NCI-H446 (cell line): Measurements from ENCODE around the gene IFNK.

Source experiments
- DNase-seq, 2 experiments: peaks; one replicate each; lab custom pipeline; 2025; lab: John Stamatoyannopoulos, UW

The IFNK gene

GRCh38 chr9:27511771-27512170 is 12.3 kb upstream of the IFNK start:
- DNase-seq = no peak

DNA sequence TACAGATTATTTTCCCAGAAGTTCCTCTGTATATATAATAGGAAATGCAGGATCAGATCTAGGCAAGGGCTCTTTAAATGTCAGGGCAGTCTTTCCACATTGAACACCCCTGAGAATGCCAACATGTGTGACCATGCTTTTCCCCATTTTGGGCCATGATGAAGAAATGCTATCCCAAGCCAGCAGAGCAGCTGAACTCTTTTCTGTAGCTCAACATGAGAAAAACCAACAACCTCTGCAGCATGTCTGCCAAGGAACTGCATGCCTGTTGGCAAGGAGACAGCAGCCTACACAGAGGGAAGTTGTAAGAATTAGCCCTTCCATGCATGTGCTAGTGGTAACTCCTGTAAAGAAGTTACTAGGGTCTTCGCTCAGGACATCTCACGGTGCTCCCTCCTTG is 9.5 kb upstream of the IFNK start:
- DNase-seq = peak in 1 of 2 experiments; percentile 12

GRCh38 chr9:27518006-27518405 is 6.1 kb upstream of the IFNK start:
- DNase-seq = no peak

DNA sequence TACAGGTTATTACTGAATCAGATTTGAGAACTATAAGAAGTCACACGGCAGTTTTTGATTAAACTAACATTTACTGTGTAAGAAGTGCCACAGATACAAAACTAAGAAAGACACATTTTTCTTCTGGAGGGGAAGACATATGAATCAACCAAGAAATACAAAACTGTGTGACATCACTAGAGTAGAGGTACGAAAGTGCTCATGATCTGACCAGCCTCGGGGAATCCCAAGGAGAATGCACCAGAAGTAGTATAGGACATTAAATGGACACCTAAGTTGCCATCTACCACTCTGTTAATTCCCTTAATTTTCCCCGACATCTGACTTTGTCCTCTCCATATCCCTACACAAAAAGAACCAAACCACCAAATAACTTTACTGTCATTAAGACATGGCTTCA is 5.3 kb upstream of the IFNK start:
- DNase-seq = no peak

GRCh38 chr9:27519466-27520465 is 4.3 kb upstream of the IFNK start:
- no peak for DNase-seq

- no peak for DNase-seq
Measured at GRCh38 chr9:27520986-27521385, 3.1 kb upstream of the IFNK start.

GRCh38 chr9:27523141-27523540 is 949 bp upstream of the IFNK start:
- no peak for DNase-seq

GRCh38 chr9:27527702-27528075 is 3.6 kb downstream of the IFNK start:
- DNase-seq = no peak

DNA sequence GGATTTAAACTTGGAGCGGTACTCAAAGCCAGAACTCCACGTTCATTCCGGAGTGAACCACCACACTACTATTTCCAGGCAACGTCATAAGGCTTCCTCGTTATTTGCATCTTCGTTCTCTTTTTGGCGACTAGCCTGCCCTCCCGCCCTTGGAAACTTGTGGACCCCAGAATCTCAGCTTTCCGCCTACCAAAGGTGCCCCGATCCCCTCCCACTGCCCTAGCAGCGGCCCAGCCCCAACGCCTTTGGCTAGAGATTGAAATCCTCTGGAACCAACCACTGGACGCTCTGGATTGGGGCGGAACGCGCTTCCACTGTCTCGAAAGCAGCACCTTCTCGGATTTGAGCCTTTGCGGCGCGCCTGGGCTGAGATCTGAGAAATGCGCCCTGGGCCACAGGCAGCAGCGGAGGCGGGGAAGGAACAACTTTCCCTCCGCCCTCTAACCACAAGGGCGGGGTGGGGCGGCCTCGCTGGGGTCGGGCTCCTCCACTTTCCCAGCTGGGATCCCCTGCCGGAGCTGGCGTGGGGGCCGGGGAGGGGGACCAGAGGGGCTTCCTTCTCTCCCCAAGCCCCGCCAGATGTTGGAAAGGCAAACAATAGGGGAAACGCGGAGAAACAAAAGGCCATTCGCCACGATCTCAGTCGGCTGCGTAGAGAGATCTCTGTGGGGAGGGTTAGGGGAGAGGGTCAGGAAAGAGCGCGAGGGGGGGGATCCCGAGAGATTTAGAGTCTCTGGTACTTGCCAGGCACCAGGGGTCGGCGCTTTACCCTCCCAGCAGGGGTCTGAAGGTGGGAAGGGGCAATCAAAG is 4.2 kb downstream of the IFNK start:
- DNase-seq = no peak

GRCh38 chr9:27528886-27529315 is 4.8 kb downstream of the IFNK start:
- no peak for DNase-seq

DNA sequence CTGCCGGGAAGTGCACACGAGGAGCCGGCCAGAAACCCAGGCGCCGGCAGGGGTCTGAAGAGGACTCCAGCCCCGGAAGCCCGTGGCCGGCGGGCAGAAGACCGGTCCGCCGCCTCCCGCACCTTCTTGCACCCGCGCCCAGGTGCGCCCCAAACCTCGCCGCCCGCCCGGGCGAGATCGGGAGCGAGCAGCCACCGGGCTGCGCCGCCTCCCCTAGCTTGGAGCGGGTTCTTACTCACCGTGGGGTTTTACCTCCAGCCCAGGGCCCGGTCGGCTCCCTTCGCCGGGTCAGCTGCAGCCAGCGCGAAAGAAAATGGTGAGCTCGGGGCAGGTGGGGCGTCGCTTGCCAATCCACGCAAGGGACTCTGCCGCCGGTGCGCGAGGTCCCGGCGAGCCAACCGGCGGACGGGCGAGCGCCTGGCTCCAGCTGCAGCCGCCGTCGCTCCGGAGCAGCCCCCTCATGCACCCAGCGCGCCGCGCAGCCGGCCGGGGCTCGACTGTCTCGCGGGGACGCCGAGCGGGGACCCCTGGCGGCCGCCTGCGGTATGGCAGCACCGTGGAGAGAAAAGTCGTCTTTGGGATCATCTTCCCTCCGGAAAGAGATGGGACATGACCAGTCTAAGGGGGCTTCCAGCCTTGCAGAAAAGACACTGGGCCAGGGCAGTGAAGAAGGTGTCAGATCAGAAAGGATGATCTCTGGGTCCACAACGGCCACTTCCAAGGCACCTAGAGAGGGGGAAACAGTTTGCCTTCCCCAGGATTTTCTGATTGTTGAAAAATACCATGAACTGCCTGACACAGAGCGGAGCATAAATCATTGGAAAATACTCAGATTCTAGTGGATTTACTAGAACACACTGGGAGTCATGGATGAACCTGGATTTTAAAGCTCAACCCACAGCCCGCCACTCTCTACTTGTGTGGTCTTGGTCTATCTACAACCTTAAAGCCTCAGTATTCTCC is 5.5 kb downstream of the IFNK start, which contains the start of gene MOB3B:
MOB3B (minus strand) TSS at position 499 of the 963 bp plus-strand sequence. CDS start 74,264 bp downstream, outside the sequence.
- DNase-seq = peak in 1 of 2 experiments; percentile 21

- no peak for DNase-seq
Measured at GRCh38 chr9:27530915-27531755, 7.0 kb downstream of the IFNK start.

- no peak for DNase-seq
Measured at GRCh38 chr9:27532046-27532445, 8.0 kb downstream of the IFNK start.

- no peak for DNase-seq
Measured at GRCh38 chr9:27533311-27533710, 9.2 kb downstream of the IFNK start.

GRCh38 chr9:27534131-27534530 is 10.0 kb downstream of the IFNK start:
- DNase-seq = no peak

DNA sequence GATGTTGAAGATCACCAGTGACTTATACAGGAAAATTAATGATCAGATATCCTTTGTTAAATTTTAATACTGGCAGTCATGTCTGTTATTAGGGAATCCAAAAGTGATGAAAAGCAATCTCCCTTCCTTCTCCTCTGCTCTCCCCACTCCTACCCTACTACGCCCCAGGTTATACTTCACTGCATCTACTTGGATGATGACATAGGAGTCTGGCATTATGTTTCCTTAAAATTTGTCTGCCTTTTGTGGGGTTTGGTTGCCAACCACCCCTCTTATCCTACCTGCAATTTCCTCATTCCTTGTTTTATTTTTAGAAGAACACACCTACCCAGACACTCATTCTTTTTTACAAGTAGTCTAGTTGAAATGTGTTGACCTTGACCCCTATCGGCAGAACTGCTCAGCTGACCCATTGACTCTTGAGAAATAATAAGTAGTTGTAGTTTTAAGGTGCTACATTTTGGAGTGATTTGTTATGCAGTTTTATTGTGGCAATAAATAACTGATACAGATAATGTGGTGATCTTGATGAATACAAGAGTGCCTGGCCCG is 10.6 kb downstream of the IFNK start:
- DNase-seq = no peak

GRCh38 chr9:27535701-27536118 is 11.6 kb downstream of the IFNK start:
- no peak for DNase-seq

DNA sequence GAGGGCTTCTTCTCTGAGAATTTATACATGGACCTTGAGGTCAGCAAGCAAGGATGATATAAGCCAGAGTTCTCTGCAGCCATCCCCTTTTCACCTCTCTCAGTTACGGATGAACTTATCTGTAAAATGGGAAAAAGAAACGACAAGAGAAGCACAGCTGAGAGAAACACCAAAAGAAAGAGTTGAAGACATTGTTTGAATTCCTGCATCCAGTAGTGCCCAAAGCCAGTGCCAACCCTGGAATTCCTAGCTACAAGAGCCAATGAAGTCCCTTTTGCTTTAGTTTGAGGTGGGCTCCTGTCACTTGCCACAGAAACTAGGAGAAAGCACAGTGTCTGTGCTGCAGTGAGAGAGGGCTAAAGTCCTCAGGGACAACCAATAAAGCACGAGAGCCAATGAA is 12.1 kb downstream of the IFNK start:
- no peak for DNase-seq

- no peak for DNase-seq
Measured at GRCh38 chr9:27537027-27537435, 12.9 kb downstream of the IFNK start.

GRCh38 chr9:27537756-27538155 is 13.7 kb downstream of the IFNK start:
- no peak for DNase-seq
